DND-41 (cell line): Measurements from ENCODE around the gene RP2.
A peak's percentile ranks its signal among the peaks of the same experiment; 100 is the strongest.

Source experiments
- ATAC-seq: fragments of 200-7000 bp; cut with Tn5 transposase; 3 replicates; pipeline ENCODE4 v1.9.1; 2021; ENCODE audit warnings: low read depth; ENCODE audit not compliant: insufficient read depth
- DNase-seq: peaks from one replicate; pipeline ENCODE4 v3.0.0-alpha.2; 2020
- H2AFZ ChIP-seq: 2 replicates; pipeline ENCODE4 v1.6.0; 2012; ENCODE audit warnings: low read depth, low read length
- H3K27ac ChIP-seq: 2 replicates; pipeline ENCODE4 v1.5.1; 2012; ENCODE audit warnings: low read length, inconsistent platforms
- H3K27me3 ChIP-seq: fragments of 200-600 bp; sonication (generic); 2 replicates; pipeline ENCODE4 v1.6.0; 2012; ENCODE audit warnings: low read length, mild to moderate bottlenecking, inconsistent platforms; ENCODE audit not compliant: insufficient read depth, poor library complexity
- H3K36me3 ChIP-seq: 2 replicates; pipeline ENCODE4 v1.5.1; 2012; ENCODE audit warnings: low read length, inconsistent platforms; ENCODE audit not compliant: insufficient read depth
- H3K4me1 ChIP-seq: 2 replicates; pipeline ENCODE4 v1.5.1; 2012; ENCODE audit warnings: mild to moderate bottlenecking, low read length; ENCODE audit not compliant: insufficient read depth
- H3K4me2 ChIP-seq: 2 replicates; pipeline ENCODE4 v1.6.0; 2012; ENCODE audit warnings: mild to moderate bottlenecking, moderate library complexity, low read length, inconsistent platforms; ENCODE audit not compliant: insufficient read depth
- H3K4me3 ChIP-seq, 2 experiments: fragments of 200-600 bp in 1 of 2; shearing (Covaris generic) in 1 of 2; 2 replicates each; pipeline ENCODE4 v1.5.1; 2012 to 2016; ENCODE audit warnings: inconsistent platforms in 2 of 2, low read length in 2 of 2, mild to moderate bottlenecking in 2 of 2, low read depth in 1 of 2, moderate library complexity in 1 of 2
- H3K79me2 ChIP-seq: 2 replicates; pipeline ENCODE4 v1.6.0; 2012; ENCODE audit warnings: low read length, inconsistent platforms; ENCODE audit not compliant: insufficient read depth
- H3K9ac ChIP-seq: 2 replicates; pipeline ENCODE4 v1.6.0; 2012; ENCODE audit warnings: low read depth, mild to moderate bottlenecking, inconsistent platforms, low read length, moderate library complexity
- H3K9me3 ChIP-seq: 2 replicates; pipeline ENCODE4 v1.5.1; 2012; ENCODE audit warnings: low read length, moderate library complexity, mild to moderate bottlenecking, inconsistent platforms; ENCODE audit not compliant: insufficient read depth, severe bottlenecking
- H4K20me1 ChIP-seq: 2 replicates; pipeline ENCODE4 v1.6.0; 2012; ENCODE audit warnings: low read length; ENCODE audit not compliant: insufficient read depth
- CTCF ChIP-seq: IDR thresholded peaks from 2 replicates; pipeline ENCODE4 v1.5.1; 2012; ENCODE audit warnings: borderline replicate concordance, low read length, moderate library complexity, mild to moderate bottlenecking; ENCODE audit not compliant: poor library complexity, severe bottlenecking; ENCODE audit errors: extremely low read depth
- EZH2 ChIP-seq: IDR thresholded peaks from 3 replicates; pipeline ENCODE4 v1.6.1; 2012; ENCODE audit warnings: borderline replicate concordance, low read depth, mild to moderate bottlenecking, moderate library complexity, low read length, inconsistent platforms; ENCODE audit not compliant: severe bottlenecking

Gene RP2

DNA sequence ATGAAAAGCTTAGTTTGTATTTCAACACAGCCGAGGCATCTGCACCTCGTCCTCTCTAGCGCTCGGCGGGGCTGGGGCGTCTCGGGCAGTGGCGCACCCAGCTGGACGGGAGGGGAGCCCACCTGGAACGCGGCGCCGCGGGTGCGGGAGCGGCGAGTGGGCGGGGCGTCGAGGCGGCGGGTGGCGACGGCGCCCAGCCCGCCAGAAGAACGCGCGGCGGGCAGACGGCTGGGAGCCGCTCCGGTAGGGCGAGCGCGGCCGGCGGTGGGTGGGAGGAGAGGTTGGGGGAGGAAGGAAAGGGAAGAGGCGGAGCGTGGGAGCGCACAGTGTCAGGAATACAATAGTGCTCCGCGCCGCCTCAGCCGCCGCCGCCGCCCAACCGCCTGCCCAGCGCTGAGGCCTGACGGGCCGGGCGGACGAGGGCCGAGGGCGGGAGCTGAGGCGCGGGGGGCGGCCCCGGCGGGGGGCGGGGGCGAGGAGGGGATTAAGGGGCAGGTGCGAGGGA, 75.3 kb downstream of the RP2 start, which contains the start of gene JADE3:
Gene JADE3, plus strand, starts transcription at position 324 of the 505 bp plus-strand sequence. CDS start 72,474 bp downstream, outside the sequence.
- Histone ChIP-seq H4K20me1 (peaks cover 23% of the 10 kb centered on the region), H3K9me3 (no peaks in the 10 kb centered on the region), H3K4me3 (peak within 1 kb of the TSS; percentile 77 to 81), H3K27me3 (no peaks in the 10 kb centered on the region), H3K36me3 (no peaks in the 10 kb centered on the region), H3K27ac (peak within 1 kb of the TSS; percentile 65), H3K79me2 (peaks cover 39% of the 10 kb centered on the region), H3K4me2 (peak within 1 kb of the TSS; percentile 89), H3K9ac (peak within 1 kb of the TSS; percentile 72), H3K4me1 (peaks cover 25% of the 10 kb centered on the region), H2AFZ (peak within 1 kb of the TSS; percentile 76)
- peak; percentile 28 for TF ChIP-seq CTCF
- TF ChIP-seq EZH2: no peak
- DNase-seq: peak; percentile 78
- ATAC-seq: peak; percentile 88

- H3K79me2 ChIP-seq: peaks cover 46% of the 10 kb centered on the region
These were observed 76.0 kb downstream of the RP2 start for GRCh38 chrX:46912603-46913491.

DNA sequence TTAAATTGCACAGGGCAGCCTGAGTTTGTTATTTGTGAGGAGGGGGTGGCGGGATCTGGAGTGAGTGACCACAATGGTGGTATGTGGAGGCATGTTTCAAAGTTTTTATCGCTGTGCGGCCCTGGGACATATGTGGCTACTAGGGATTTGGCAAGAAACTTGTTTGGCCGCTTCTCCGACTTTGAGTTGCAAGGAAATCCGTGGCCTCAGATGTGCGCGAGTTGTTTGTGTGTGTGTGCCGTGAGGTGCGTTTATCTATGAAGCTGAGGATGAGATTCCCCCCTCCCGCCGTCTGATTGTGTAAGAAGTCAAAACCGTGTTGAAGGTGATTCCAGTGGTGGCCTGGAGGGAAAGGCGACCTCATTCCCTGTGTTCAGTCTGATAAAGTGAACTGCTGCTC, 76.8 kb downstream of the RP2 start:
- H3K9me3 ChIP-seq: no peaks in the 10 kb centered on the region
- peaks cover 25% of the 10 kb centered on the region for H3K4me1 ChIP-seq
- H4K20me1 ChIP-seq: peaks cover 26% of the 10 kb centered on the region
- peaks cover 54% of the 10 kb centered on the region for H3K79me2 ChIP-seq
- H3K27me3 ChIP-seq: no peaks in the 10 kb centered on the region
- ATAC-seq: no peak
- no peak for TF ChIP-seq EZH2
- no peak for TF ChIP-seq CTCF
- H3K27ac ChIP-seq: peak overlapping the region; percentile 65; the same call in 1 of the 2 replicates
- DNase-seq: peak; percentile 20
- H3K36me3 ChIP-seq: no peaks in the 10 kb centered on the region
- H2AFZ ChIP-seq: peak overlapping the region; percentile 76
- H3K4me3 ChIP-seq: peak overlapping the region; percentile 77 to 81
- H3K9ac ChIP-seq: peak overlapping the region; percentile 72
- peak overlapping the region; percentile 89 for H3K4me2 ChIP-seq

More at GRCh38 chrX:46912603-46913491, 76.0 kb downstream of the RP2 start:
- peak; percentile 69 for ATAC-seq
- Histone ChIP-seq H3K27ac (peak overlapping the region; percentile 65), H3K9ac (peak overlapping the region; percentile 72), H3K4me1 (peaks cover 25% of the 10 kb centered on the region), H3K4me3 (peak overlapping the region; percentile 77 to 81), H3K4me2 (peak overlapping the region; percentile 89), H3K36me3 (no peaks in the 10 kb centered on the region), H4K20me1 (peaks cover 26% of the 10 kb centered on the region), H2AFZ (peak overlapping the region; percentile 76), H3K9me3 (no peaks in the 10 kb centered on the region), H3K27me3 (no peaks in the 10 kb centered on the region)
- peak; percentile 63 for TF ChIP-seq CTCF
- no peak for TF ChIP-seq EZH2
- peak; percentile 63 for DNase-seq
